ENCODE measurements around the gene REST.

The REST gene

GRCh38 chr4:56977321-56978012 lies 69.8 kb downstream of the REST start, which contains the start of gene NOA1:
TSS of gene NOA1 (minus strand) at chr4:56977606. CDS start at chr4:56977585, 21 bp downstream.
- peak; percentile 93 to 94 for DNase-seq (ENCODE audit: low read depth in 2 of 2)

- peak; percentile 86 to 91 for DNase-seq (ENCODE audit: low read depth in 2 of 2)
These were observed 71.1 kb downstream of the REST start, which contains the start of gene POLR2B for GRCh38 chr4:56978750-56979303. TSS of gene POLR2B (plus strand) at chr4:56978896. CDS start at chr4:56978986, 90 bp downstream.

GRCh38 chr4:56979421-56980072 lies 71.8 kb downstream of the REST start:
- DNase-seq (ENCODE audit: low read depth in 2 of 2), result peak; percentile 32 to 45

GRCh38 chr4:56981795-56982201 lies 74.1 kb downstream of the REST start:
- no peak for DNase-seq (ENCODE audit: low read depth in 2 of 2)

- no peak for DNase-seq (ENCODE audit: low read depth in 2 of 2)
These were observed 78.5 kb downstream of the REST start for GRCh38 chr4:56986192-56986591.

GRCh38 chr4:56986952-56987351 lies 79.3 kb downstream of the REST start:
- DNase-seq (ENCODE audit: low read depth in 2 of 2), result no peak

GRCh38 chr4:56990109-56990905 lies 82.6 kb downstream of the REST start:
- DNase-seq (ENCODE audit: low read depth in 2 of 2), result no peak

- DNase-seq (ENCODE audit: low read depth in 2 of 2), result no peak
These were observed 87.8 kb downstream of the REST start for GRCh38 chr4:56995525-56995924.

GRCh38 chr4:56999751-57000150 lies 92.1 kb downstream of the REST start:
- no peak for DNase-seq (ENCODE audit: low read depth in 2 of 2)

GRCh38 chr4:57013543-57014120 lies 105.9 kb downstream of the REST start:
- DNase-seq (ENCODE audit: low read depth in 2 of 2), result no peak
